Stimulated activated CD4-positive, alpha-beta T cell treated with anti-CD3 and anti-CD28 coated beads, Interleukin-4, amount 100 ng/mL, for 4 hours (primary cell): Measurements from ENCODE around the gene LSM3.

Experiments used
- DNase-seq, 2 experiments: peaks; one replicate each; pipeline ENCODE4 v3.0.0-alpha.2; 2020

The LSM3 gene

DNA sequence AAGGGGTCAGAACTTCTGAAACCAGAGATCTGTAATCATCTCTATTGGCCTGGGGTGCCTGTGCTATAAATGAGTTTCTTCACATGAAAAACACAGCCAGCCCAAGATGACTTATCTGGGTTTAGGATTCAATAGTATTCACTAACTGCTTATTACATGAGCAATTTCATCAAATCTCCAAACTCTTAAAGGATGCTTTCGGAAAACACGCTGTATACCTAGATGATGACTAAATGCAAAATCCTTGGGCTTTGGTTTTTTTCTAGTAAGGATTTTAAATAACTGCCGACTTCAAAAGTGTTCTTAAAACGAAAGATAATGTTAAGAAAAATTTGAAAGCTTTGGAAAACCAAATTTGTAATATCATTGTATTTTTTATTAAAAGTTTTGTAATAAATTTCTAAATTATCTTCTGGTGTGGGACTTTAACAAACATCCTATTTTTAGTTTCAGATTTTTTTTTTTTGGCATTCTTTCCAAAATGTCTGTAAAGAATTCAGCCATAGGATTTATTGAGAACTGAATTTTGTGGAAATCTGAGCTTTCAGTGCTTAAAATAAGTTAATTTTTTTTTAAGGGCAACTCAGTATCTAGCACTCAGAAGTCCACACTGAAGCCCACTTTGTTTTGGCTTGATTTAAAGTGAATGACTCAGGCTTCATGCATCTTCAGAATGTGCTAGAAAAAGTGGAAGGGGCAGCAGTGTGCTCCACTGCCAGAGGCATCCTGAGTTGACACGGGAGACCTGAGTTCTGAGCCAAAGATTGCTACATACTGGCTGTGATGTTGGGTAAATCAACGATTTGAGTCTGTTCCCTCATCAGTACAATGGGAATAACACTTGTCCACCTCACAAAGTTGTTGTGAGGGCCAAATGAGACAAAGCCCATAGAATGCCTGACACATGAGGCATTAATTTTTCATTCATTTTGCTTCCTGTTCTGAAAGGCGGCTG is 35.1 kb upstream of the LSM3 start:
- no peak for DNase-seq

DNA sequence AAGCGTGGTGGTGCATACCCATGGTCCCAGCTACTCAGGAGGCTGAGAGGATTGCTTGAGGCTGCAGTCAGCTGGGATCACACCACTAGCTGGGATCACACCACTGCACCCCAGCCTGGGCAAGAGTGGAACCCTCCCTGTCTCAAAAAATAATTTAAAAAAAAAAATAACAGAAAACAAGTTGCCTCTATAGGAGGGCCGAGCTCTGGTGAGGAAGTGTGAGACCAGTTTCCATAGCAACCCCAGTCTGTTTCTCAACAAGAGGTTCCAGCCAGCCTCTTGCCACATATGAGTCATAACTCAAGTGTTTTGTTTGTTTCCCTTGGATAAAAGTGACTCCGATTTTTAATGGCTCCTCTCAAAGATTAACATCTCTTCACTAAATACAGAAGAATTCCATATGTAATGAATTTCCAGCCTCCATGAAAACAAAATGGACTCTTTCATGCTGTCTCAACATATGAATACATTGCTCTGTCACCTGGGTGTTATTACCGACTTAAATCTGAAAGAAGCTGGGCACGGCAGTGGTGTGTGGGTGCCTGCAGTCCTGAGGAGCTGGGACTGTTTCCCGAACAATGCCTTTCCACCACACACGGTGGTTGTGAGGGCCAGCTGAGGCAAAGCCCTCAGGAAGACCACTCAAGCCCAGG is 34.1 kb upstream of the LSM3 start:
- peak in 1 of 2 experiments; percentile 63 for DNase-seq

DNA sequence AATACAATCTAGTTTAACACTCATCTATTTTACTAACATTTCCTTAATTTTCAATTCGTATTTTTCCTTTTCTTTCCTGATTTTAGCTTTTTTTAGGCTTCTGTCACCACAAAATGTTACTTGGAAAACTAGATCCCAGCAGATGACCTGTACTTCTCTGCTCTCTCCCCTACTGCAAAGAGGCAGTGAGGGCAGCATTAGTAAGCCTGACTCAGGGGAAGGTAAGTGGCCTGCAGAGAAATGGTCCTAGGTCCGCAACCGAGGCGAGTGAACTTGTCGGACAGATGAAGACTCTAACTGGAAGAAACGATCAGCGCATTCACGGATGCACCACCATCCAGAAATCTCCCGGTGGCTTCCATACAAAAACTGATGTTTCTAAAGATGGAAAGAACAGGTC is 33.4 kb upstream of the LSM3 start:
- no peak for DNase-seq

DNA sequence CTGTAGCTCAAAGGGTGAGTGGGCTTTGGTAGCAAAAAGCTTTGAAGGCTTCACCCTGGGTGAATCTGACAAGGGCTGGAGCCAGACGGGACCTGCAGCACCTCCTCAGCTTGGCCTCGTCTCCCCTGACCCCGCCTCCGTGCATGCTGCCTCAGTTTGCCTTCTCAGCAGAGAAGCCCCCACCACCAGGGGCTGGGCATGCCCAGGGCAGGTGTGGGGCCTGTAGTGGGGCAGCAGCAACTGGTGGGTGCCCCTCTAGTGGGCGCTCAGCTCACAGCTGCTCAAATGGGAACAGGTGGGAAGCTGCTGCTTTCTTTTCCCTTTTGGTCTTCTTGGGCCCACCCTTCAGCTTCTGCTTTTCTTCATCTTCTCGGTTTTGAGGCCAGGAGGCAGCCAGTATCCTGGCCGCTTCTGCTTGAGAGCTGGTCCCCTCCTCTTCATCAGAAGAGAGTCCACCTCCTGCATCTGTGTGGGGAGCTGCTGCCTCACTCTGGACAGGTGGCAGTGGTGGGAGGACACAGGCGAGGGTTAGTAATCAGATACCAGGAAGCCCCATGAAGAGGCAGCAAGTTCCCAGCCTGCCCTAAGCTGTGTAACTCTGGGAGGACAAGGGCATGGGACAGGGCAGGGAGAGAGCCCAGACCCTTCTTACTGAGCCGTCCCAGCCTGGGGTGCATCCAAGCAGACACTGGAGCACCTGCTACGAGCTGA is 32.8 kb upstream of the LSM3 start:
- no peak for DNase-seq

DNA sequence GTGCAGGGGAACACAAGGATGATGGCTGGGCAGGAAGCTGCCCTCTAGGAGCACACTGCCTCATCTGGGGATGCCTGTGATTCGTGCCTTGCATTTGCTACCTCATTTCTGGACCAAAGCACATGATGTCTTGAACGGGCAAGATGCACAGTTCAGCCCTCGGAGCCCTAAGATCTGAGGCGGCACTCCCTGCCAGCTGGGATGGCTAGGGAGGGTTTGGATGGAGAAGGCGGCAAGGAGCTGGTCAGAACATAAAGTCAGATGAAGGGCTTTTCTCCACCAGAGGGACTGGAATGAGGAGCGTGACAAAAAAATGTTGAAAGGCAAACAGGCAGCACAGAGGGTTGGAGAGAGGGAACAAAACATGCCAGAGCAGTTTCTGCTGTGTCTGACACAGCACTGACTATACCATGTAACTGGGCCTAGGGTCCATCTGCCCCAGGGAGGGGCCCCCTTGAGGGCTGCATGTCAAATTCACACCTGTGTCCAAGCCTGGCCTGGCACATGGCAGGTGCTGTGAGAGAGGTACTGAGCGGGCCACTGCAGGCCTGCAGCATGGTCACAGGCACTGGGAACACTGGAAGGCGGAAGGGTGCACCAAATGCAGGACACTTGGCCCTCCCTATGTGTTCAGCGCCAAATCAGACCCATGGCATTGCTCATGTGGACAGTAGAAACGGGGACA is 32.1 kb upstream of the LSM3 start:
- DNase-seq = no peak

DNA sequence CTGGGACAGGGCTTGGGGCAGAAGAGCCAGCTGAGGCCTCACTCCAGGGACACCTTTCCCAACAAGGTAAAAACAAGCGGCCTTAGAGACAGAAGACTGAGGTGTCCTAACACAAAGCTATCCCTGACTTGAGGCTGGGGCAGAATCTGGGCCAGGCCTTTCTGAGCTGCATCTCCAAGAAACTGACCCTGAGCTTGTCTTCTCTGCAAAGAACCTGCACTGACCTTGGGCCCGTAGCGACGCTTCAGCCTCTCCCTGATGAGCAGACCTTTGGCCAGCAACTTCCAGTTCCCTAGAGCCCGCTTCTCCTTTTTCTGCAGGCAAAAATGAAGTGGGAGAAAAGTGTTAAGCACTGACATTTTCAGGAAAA is 31.6 kb upstream of the LSM3 start:
- DNase-seq = no peak

DNA sequence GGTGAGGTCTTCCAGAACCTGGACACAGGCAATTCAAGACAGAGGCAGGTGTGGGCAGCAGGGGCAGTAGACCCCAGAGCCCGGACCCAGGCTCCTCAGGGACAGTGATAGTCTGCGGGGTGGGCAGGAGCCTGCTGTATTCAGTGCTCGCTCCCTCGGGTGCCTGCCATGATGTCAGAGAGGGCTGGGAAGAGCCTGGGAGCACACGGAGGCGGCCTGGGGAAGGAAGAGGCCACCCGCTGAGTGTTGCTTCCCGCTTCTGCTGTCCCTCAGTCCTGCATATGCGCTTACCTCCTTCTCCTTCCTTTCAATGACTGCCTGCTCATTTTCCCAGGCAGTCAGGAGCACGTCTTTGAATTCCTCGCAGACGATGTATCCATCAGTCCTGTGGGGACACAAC is 31.0 kb upstream of the LSM3 start:
- no peak for DNase-seq

DNA sequence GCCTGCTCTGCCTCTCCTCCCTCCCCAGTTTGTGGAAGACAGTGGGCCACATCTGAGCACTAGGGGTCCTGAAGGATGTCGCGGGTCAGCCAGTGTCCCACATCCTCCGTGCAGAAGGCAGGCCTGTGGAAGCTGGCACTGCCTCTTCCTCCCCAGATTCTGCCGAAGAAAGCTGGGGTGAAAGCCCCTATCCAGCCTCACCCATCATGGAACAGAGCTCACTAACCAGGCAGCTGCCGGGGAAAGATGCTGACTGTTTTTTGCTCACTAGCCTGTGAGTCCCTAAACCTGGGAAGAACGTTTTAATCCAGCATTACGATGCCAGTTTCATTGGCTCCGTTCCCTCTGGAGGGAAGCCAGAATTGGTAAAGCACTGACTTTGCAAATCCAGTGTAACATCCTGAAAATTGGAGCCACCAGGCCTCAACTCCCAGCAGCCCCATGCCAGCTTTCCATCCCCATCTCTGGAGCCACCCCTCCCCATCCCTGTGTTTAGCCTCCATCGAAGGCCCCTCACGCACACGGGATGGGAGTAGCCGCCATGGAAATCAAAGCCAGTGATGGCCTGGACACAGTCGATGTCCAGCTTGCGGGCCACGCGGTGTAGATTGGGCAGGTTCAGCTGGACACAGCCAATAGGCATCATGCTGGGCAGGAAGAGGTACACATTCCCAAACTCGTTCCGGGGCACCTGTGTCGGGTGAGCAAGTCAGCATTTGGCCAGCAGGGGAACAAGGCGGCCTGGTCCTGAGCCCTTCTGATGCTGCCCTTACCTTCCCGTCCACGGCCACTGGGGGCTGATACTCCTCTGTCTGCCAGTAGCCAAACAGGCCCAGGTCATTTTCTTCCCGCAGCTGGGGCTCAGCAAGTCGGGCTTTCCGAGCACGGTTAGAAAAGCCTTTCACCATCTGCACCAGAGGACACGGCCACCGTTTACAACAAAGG is 30.3 kb upstream of the LSM3 start:
- DNase-seq = no peak

DNA sequence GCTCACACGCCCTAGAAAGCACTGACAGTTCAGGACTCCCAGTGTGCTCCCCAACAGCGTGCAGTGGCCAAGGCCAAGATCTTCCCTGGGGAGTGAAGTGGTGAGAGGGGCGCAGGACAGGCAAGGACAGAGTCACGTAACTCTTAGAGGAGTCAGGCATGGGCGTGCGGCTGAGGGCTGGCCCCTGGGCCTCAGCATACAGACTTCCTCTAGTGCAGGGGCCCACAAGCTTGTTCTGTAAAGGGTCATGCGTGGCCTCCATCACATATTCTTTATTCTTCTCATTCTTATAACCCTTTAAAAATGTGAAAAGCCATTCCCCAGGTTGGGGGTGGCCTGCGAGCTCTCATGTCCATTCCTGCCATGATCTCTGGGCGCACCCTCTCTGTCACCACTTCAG is 28.5 kb upstream of the LSM3 start:
- DNase-seq = no peak

DNA sequence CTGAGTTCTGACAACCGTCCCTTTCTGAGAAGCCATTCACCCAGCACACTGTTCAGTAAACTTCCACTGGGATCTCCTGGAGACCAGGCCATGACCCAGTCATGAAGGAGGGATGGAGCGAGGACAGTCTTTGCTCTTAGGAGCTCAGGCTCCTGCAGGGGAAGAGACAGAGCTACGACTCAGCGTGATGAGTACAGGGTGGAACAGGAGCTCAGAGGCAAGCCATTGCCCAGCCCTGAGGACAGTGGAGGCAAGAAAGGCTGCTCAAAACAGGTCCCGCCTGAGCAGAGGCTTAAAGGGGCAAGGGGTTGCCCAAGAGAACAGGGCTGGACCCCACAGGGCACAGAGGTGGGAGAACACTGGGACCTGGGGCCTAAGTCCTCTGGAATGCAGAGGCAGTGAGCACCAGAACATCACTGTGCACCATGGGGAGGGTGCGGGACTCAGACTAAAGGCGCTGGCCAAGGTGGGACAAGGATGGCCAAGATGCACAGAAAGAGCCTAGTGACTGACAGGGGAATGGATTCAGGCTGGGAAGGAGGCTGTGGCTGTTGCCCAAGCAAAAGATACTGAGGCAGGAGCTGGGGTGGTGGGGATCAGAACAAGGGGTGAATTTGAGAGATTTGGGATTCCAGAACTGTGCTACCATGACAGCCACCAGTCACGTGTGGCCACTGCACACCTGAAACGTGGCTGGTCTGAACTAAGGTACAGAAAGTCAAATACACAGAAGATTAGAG is 28.0 kb upstream of the LSM3 start:
- DNase-seq = no peak

DNA sequence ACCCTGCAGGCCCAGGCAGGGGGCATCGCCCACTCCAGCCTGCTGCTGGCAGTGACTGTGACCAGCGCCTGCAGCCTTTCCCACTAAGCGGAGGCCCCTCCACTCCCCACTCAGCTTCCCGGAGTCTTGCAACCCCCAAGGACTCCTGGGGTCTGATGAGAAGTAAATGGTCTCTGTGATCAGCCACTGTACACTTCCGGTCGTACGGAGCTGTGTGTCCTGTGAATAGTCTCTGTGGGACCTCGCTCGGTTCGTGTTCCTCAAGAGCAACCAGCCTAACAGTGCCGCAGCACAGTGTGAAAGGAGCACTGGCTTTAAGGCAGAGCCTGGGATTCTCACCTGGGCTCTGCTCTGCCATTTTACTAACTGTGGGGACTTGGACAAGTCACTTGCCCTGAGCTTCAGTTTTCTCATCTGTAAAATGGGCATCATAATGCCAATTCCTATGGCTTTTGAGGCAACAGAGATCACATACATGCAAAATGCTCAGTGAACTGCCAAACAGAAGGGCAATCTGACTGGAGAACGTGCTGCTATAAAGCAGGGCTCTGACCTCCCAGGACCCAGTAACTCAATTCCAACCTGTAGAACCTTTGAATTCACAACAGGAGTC is 27.0 kb upstream of the LSM3 start:
- no peak for DNase-seq

DNA sequence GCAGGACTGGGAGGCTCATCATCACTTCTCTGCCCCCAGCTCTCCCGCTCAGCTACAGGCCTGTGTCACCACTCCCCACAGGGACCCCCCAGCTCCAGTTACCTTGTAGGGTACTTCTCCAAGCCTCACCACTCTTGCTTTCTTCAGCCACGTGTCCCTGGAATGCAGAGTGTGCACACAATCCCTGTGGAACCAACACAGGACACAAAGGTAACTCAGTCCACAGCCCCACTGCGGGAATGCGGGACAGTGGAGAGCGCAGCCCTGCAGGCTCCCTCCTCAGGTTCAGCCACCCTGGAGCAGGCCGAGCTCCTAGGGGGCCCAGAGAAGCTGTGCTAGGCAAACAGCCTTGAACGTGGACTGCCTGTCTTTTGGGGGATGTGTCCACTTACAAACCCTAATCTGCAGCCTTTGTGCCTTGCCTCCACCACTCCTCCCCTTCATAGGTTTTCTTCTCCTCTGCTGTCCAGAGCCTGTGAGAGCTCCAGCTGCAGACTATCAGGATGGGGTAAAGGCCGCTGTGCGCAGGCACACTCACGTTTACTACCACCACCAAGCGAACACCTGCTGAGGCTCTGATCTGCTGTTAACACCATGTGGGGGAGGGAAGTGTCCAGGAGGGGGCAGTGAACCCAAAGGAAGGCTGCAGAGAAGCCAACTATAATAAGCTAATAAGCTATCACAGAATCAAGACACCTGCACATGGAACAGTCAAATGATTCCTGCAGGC is 26.2 kb upstream of the LSM3 start:
- no peak for DNase-seq

DNA sequence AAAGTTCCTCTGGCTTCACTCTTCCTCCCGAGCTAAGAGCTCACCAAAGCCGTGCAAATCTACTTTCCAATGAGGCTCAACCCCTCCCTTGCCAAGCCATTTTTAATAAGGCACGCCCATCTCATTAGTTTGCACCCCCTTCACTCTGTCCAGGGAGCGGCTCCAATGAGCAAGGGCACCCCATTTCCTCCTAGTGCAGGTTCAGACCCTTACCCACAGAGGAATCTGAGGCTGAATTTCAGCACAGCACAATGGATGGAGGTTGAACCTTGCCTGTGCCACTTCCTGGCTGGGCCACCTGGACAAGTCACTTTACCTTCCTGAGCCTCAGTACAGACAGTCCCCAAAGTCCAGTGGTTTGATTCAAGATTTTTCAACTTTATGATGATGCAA is 25.7 kb upstream of the LSM3 start:
- no peak for DNase-seq

DNA sequence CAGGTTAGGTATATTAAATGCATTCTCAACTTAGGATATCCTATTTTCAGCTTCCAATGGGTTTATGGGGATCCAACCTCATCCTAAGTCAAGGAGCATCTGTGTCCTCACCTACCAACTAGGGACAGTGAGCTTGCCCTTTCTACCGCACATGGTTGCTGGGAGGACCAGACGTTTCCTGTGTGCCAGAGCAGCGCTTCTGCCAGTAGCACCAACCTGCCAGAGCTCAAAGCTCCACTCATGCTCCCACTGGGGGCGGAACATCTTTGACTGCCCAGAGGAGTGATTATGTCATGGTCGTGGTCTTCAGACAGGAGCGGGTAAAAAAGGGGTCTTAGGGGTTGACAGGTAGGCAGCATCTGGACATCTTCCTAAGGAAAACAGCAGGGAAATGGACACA is 25.0 kb upstream of the LSM3 start:
- no peak for DNase-seq

DNA sequence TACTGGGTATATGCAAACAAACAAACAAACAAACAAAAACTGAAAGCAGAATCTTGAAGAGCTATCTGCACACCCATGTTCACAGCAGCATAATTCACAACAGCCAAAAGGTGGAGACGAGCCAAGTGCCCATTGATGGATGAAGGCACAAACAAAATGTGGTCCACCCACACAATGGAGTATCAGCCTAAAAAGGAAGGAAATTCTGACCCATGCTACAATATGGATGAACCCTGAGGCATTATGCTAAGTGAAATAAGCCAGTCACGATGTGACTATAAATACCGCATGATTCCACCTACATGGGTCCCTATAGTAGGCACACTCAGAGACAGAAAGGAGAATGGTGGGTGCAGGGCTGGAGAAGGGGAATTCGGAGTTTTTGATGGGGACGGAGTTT is 24.3 kb upstream of the LSM3 start:
- no peak for DNase-seq

DNA sequence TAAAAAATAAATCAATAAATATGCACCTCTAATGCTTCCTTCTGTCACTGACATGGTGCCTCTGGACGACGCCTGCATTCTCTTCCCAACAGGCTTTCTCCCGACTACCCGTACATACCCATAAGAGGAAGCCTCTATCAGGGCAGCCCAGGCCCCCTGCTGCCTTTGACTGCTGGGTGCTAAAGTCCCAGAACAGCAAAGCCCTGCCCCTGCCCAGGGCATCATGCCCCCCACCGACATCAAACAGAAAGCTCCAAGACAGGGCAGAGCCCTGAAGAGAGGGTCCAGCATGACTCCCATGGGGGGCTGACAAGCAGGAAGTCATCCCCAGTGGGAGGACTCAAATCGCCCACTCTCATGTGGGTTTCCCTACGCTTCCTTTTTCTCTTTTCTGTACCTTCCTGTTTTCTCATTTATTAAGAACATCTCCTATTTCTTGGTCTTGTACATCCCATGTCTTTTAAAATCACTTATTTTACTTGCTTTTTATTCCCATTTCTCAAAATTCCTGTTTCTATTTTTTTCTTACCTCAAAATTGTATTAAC is 23.6 kb upstream of the LSM3 start:
- DNase-seq = no peak

DNA sequence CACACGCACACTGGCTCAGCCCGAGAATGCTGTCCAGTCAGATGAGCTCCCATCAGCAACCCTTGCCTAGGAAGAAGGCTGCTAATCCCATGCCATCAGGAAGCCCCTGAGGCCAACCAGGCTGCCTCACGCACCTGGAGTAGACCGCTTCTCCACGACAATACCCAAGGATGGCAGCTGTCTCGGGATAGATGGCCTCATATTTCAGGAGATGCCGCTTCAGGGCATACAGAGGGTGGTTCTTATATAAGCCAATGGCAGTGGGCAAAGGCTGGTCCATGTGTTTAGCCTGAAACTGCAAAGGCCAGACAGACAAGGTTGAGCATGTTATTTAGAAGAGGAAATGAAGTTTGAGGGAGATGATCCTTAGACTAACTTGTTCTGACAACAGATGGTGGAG is 22.4 kb upstream of the LSM3 start:
- DNase-seq = no peak

DNA sequence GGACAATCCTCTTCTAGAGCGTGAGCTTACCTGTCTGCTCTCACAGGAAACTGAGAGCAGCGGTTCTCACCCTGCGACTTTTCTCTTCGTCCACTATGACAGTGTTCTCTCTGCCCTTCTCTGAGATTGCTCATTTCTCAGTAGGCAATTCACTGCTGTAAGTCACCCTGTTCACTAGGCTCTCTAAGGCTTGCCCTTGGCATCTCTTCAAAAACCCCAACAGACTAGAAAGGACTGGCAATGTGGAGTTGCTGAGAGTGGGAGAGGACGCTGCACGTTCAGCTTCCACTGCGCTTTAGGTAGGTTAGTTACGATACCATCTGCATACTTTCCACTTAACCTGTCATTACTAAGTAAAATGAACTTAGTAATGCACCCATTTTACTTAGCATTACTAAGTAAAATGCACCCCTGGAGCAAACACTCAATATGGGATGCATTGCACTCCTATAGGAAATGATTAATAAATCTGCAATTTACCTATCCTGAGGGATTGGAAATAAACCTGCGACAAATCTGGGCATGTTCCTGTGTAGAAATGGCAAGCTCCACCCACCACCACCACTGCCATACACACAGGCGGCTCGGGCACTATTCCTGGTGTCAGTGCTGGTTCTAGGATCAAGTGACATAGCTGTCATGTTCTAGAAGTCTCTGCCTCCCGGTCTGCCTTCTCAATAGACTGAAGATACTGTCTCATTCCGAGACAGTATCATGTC is 21.6 kb upstream of the LSM3 start:
- no peak for DNase-seq

DNA sequence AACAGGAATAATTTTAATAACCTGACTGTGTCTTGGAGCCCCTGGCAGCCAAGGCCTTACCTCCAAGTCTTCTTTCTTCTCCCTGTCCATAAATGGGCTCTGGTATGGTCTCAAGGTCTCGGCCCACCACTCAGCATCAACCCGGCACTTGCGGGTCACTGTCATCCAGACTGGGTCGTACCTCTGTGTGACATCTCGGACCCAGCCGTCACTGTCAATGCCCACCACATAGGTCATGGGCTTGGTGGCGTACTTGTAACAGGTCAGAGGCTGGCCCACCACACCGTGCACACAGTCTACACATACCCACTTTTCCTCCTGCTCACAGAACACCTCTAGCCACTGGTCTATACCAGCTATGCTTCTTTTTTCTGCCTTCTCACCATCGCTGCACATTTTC is 20.7 kb upstream of the LSM3 start:
- DNase-seq = no peak
